Esophagus muscularis mucosa (tissue), 4 donors: ENCODE data around the gene IRF8. TPM values are rescaled to one million over a fixed set of nuclear protein-coding genes. Genes with fewer than 3 reads are reported as not detected.
A peak's percentile ranks its signal among the peaks of the same experiment; 100 is the strongest.

Experiments
- DNase-seq: peaks from one replicate; pipeline ENCODE4 v3.0.0-alpha.2; 2017; ENCODE audit errors: extremely low spot score
- H3K27ac ChIP-seq, 4 donors: fragments of 200-600 bp; sonication (generic); replicated peaks in 1 of 4; 1 replicate in 3 of 4; 2 replicates in 1 of 4; pipeline ENCODE4 v1.5.1; 2016 to 2019; ENCODE audit warnings: mild to moderate bottlenecking in 1 of 4
- H3K27me3 ChIP-seq, 4 donors: fragments of 200-600 bp; sonication (generic); one replicate each; pipeline versions ENCODE4 v1.5.1 to v1.6.0; 2016 to 2019
- H3K36me3 ChIP-seq, 4 donors: fragments of 200-600 bp; sonication (generic); one replicate each; pipeline ENCODE4 v1.5.1; 2016 to 2019
- H3K4me1 ChIP-seq, 4 donors: fragments of 200-600 bp; sonication (generic); one replicate each; pipeline ENCODE4 v1.5.1; 2016 to 2019
- H3K4me3 ChIP-seq, 4 donors: fragments of 200-600 bp; sonication (generic); 1 replicate in 2 of 4; 2 replicates in 2 of 4; pipeline ENCODE4 v1.5.1; 2016 to 2019; ENCODE audit warnings: mild to moderate bottlenecking in 4 of 4, moderate library complexity in 1 of 4
- H3K9me3 ChIP-seq, 4 donors: fragments of 200-600 bp; sonication (generic); 1 replicate in 3 of 4; 2 replicates in 1 of 4; pipeline ENCODE4 v1.5.1; 2016 to 2019
- EP300 ChIP-seq: sonication (generic); formaldehyde crosslinking; IDR thresholded peaks from one replicate; pipeline ENCODE4 v1.6.1; 2017; ENCODE audit warnings: antibody characterized with exemption
- POLR2A ChIP-seq: fragments of 450-650 bp; IDR thresholded peaks from one replicate; pipeline ENCODE4 v1.6.1; 2017; ENCODE audit warnings: antibody characterized with exemption, moderate library complexity, mild to moderate bottlenecking, low read depth
- POLR2AphosphoS5 ChIP-seq, 2 donors: sonication (generic); formaldehyde crosslinking; IDR thresholded peaks; one replicate each; pipeline ENCODE4 v1.6.1; 2017; ENCODE audit warnings: antibody characterized with exemption in 2 of 2
- WGBS: methylation state at CpG from one replicate; pipeline ENCODE4 v1.1.5; 2018; 5-methylcytosine and 5-hydroxymethylcytosine counted together
- intact Hi-C: fragments of 100-400 bp; cut with DNase I; formaldehyde crosslinking; loops from one replicate; pipeline ENCODE4 v1.15.1; 2023
- total RNA-seq, 4 donors: library from RNA; depleted of rRNA; stranded (reverse); fragments of >200 nt; gene quantifications; one replicate each; pipeline versions ENCODE4 v1.1.0 to v1.2.1, GENCODE V29; 2016
- TF ChIP-seq, protein P1 (sequence below), 3 experiments: fragments of 200-600 bp in 2 of 3; fragments of 450-650 bp in 1 of 3; sonication (generic) in 2 of 3; IDR thresholded peaks; one replicate each; pipeline ENCODE4 v1.5.1; 2017 to 2019; ENCODE audit warnings: antibody characterized with exemption in 3 of 3, mild to moderate bottlenecking in 2 of 3, moderate library complexity in 1 of 3

Gene IRF8
- total RNA-seq, 4 donors from 2014 or later = 5.1 to 12.9 (median 10.4) TPM

DNA sequence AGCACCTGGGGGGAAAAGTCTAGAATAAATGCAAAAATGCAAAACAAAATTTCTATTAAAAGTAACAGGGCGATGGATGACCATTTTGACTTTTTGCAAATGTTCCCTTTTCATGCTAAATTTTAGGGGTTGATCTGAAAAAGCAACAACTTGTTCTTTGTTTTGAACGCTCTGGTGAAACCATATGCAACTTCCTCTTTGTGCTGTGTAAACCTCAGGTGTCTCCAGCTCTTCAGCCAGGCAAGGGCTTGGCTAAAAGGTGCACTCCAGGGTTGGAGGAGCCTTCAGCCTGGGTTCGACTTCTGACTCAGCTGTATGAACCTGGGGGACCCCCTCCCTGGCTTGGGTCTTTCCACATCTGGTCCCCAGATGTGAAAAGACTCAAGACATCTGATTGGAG is 9.5 kb downstream of the IRF8 start:
- H3K4me1 ChIP-seq = peaks cover 0 to 19% (median 16%) of the 10 kb centered on the region in 4 donors
- H3K4me3 ChIP-seq = no peak overlapping the region
- no peaks in the 10 kb centered on the region for H3K36me3 ChIP-seq
- TF ChIP-seq, protein P1, sequence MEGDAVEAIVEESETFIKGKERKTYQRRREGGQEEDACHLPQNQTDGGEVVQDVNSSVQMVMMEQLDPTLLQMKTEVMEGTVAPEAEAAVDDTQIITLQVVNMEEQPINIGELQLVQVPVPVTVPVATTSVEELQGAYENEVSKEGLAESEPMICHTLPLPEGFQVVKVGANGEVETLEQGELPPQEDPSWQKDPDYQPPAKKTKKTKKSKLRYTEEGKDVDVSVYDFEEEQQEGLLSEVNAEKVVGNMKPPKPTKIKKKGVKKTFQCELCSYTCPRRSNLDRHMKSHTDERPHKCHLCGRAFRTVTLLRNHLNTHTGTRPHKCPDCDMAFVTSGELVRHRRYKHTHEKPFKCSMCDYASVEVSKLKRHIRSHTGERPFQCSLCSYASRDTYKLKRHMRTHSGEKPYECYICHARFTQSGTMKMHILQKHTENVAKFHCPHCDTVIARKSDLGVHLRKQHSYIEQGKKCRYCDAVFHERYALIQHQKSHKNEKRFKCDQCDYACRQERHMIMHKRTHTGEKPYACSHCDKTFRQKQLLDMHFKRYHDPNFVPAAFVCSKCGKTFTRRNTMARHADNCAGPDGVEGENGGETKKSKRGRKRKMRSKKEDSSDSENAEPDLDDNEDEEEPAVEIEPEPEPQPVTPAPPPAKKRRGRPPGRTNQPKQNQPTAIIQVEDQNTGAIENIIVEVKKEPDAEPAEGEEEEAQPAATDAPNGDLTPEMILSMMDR (IDR thresholded peaks at IDR 0.05) = no peak
- no peak for TF ChIP-seq POLR2AphosphoS5 (IDR thresholded peaks at IDR 0.05)
- no peak for TF ChIP-seq POLR2A
- no peak for TF ChIP-seq EP300
- H3K9me3 ChIP-seq = no peaks in the 10 kb centered on the region
- WGBS = 85% methylated on average over 3 of the region's 3 CpGs
- H3K27me3 ChIP-seq = peaks cover 0 to 6% (median 0%) of the 10 kb centered on the region in 4 donors
- intact Hi-C loops = no loop called here
- DNase-seq = no peak
- peak overlapping the region in 1 of 4 donors; percentile 36 for H3K27ac ChIP-seq

DNA sequence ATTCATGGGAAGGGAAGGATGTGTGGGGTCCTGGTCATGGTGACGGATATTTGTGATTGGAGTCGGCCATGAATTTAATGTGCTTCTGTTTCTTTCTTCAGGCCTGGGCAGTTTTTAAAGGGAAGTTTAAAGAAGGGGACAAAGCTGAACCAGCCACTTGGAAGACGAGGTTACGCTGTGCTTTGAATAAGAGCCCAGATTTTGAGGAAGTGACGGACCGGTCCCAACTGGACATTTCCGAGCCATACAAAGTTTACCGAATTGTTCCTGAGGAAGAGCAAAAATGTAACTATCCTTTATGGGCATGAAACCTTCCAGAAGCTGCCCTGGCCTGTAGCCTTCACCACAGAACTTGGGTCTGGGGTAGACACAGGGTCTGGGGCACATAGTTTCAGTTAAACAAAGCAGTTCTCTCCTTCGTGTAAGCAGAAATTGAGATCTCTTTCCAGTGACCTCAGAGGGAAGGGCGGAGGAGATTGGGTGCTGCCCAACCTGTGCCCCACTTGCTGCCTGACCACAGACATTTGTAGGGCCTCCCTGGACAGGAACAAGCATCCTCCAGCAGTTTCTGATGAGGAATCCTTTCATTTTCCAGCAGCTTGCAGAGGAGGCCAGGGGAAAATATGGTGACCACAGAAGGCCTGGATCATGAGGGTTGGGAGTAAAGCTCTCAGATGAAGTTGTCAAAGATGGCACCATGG is 10.1 kb downstream of the IRF8 start:
- no peaks in the 10 kb centered on the region for H3K36me3 ChIP-seq
- no peak for DNase-seq
- H3K27me3 ChIP-seq = peaks cover 0 to under 1% (median 0%) of the 10 kb centered on the region in 4 donors
- H3K4me1 ChIP-seq = peaks cover 0 to 19% (median 16%) of the 10 kb centered on the region in 4 donors
- WGBS = 74% methylated on average over 10 of the region's 10 CpGs
- intact Hi-C loops = no loop called here
- H3K27ac ChIP-seq = peak overlapping the region in 3 of 4 donors; percentile 10 to 46 (median 36)
- TF ChIP-seq EP300 (no peak), POLR2AphosphoS5 (IDR thresholded peaks at IDR 0.05) (no peak), POLR2A (no peak)
- TF ChIP-seq, protein P1 (IDR thresholded peaks at IDR 0.05) = no peak
- no peaks in the 10 kb centered on the region for H3K9me3 ChIP-seq
- H3K4me3 ChIP-seq = no peak overlapping the region

DNA sequence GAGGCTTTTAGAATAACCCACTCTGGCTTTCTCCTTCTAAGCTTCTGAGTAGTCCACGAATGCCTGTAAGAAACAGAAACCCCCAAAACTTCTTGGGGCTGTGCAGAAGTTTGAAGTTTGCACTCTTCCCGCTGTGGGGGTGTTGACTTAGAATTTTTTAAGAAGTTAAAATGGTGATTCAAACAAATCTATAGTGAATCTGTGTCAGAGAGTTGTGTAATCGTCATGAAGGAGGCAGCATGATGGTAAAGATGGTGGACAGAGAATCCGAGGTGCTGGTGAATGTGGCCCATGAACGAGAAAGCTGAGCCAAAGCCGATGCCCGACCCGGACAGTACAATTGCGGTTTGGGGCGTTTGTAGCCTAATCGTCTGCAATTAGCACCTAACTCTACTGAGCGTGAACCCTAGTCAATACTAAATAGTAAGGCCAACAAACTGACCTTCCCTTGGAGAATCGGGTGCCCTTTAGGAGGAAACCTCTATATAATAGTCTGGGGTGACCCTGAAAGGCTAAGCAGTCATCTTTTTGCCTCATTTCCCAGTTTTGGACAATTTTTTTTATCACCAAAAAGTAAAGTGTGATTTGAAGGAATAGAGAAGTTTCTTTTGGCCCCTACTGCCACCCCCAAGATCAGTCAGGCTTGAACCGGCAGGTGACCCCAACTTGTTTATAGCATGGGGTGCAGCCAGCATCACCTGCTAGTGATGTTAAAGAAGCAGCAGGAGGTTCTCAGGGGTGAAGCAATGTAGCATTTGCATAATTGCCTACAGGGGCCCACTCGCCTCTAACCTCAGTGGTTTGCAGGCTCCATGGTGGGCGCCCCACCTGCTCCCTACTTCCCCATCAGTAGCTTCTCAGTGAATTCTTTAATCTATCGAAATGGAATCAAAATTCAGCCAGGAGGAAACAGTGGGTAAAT is 11.2 kb downstream of the IRF8 start:
- H3K9me3 ChIP-seq = no peaks in the 10 kb centered on the region
- no peak overlapping the region for H3K27ac ChIP-seq
- no peaks in the 10 kb centered on the region for H3K36me3 ChIP-seq
- H3K4me1 ChIP-seq = peaks cover 0 to 19% (median 16%) of the 10 kb centered on the region in 4 donors
- no peak overlapping the region for H3K4me3 ChIP-seq
- WGBS = 92% methylated on average over 17 of the region's 17 CpGs
- TF ChIP-seq, protein P1 (IDR thresholded peaks at IDR 0.05) = no peak
- TF ChIP-seq POLR2AphosphoS5 (IDR thresholded peaks at IDR 0.05) (no peak), POLR2A (no peak), EP300 (no peak)
- H3K27me3 ChIP-seq = no peaks in the 10 kb centered on the region
- DNase-seq = no peak
- intact Hi-C loops = no loop called here

DNA sequence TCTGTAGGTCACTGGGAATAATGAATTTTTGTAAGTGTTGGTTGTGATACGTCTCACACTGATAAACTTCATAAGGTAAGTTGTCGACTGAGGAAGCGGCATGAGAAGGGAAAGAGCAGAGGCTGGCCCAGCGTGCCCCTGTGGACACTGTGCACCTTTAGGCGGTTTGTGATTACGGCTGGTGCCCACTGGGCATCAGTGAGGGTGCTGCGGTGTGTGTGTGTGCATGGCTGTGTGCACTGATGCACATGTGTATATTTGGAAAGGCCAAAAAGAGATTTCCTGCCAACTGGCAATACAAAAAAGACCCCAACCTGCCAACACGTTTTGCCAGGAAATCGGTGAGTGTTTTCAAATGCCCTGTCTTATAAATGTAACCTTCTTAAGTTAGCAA is 11.9 kb downstream of the IRF8 start:
- intact Hi-C loops = no loop called here
- peaks cover 0 to 19% (median 16%) of the 10 kb centered on the region in 4 donors for H3K4me1 ChIP-seq

More for the DNA sequence above, 11.9 kb downstream of the IRF8 start:
- no peak for DNase-seq
- no peaks in the 10 kb centered on the region for H3K9me3 ChIP-seq
- H3K36me3 ChIP-seq = no peaks in the 10 kb centered on the region
- H3K27ac ChIP-seq = no peak overlapping the region
- WGBS = 87% methylated on average over 9 of the region's 9 CpGs
- H3K4me3 ChIP-seq = no peak overlapping the region
- H3K27me3 ChIP-seq = no peaks in the 10 kb centered on the region
- TF ChIP-seq POLR2A (no peak), EP300 (no peak), POLR2AphosphoS5 (IDR thresholded peaks at IDR 0.05) (no peak)
- TF ChIP-seq, protein P1 (IDR thresholded peaks at IDR 0.05) = no peak
